OCI-M1 (cell line): ENCODE data around the gene CSNK1G2.

Experiments used
- DNase-seq: peaks from one replicate; lab custom pipeline; 2025; lab: John Stamatoyannopoulos, UW

Gene CSNK1G2

GRCh38 chr19:1918975-1919374 lies 22.0 kb upstream of the CSNK1G2 start:
- no peak for DNase-seq

GRCh38 chr19:1920644-1921043 lies 20.3 kb upstream of the CSNK1G2 start:
- no peak for DNase-seq

GRCh38 chr19:1921326-1921725 lies 19.6 kb upstream of the CSNK1G2 start:
- DNase-seq: no peak

- no peak for DNase-seq
Measured at GRCh38 chr19:1921825-1922224, 19.1 kb upstream of the CSNK1G2 start.

- no peak for DNase-seq
Measured at GRCh38 chr19:1922803-1923202, 18.2 kb upstream of the CSNK1G2 start.

- no peak for DNase-seq
Measured at GRCh38 chr19:1923319-1923718, 17.7 kb upstream of the CSNK1G2 start.

- DNase-seq: no peak
Measured at GRCh38 chr19:1924320-1924961, 16.5 kb upstream of the CSNK1G2 start.

- DNase-seq: no peak
Measured at GRCh38 chr19:1925544-1925943, 15.4 kb upstream of the CSNK1G2 start.

- peak; percentile 78 for DNase-seq
Measured at GRCh38 chr19:1929021-1929742, 11.8 kb upstream of the CSNK1G2 start.

- no peak for DNase-seq
Measured at GRCh38 chr19:1931445-1931844, 9.5 kb upstream of the CSNK1G2 start.

- no peak for DNase-seq
Measured at GRCh38 chr19:1932395-1932794, 8.6 kb upstream of the CSNK1G2 start.

- DNase-seq: no peak
Measured at GRCh38 chr19:1933244-1933643, 7.7 kb upstream of the CSNK1G2 start.

GRCh38 chr19:1933942-1934341 lies 7.0 kb upstream of the CSNK1G2 start:
- no peak for DNase-seq

GRCh38 chr19:1935484-1936208 lies 5.3 kb upstream of the CSNK1G2 start:
- peak; percentile 46 for DNase-seq

GRCh38 chr19:1936430-1936829 lies 4.5 kb upstream of the CSNK1G2 start:
- no peak for DNase-seq

- no peak for DNase-seq
Measured at GRCh38 chr19:1936916-1937610, 3.9 kb upstream of the CSNK1G2 start.

- no peak for DNase-seq
Measured at GRCh38 chr19:1938071-1938470, 2.9 kb upstream of the CSNK1G2 start.

GRCh38 chr19:1942078-1942933 lies 1.3 kb downstream of the CSNK1G2 start:
- peak; percentile 73 for DNase-seq

- DNase-seq: no peak
Measured at GRCh38 chr19:1942934-1943555, 2.1 kb downstream of the CSNK1G2 start.

- no peak for DNase-seq
Measured at GRCh38 chr19:1943661-1944087, 2.7 kb downstream of the CSNK1G2 start.
